T47D (cell line): Measurements from ENCODE around the gene KCNAB2.

ENCODE experiments used
- DNase-seq, 2 experiments: peaks; one replicate each; pipeline versions ENCODE4 v3.0.0 to v3.0.0-alpha.2; 2011 to 2012; ENCODE audit warnings: low read depth in 1 of 2, low spot score in 1 of 2
- JUND ChIP-seq: IDR thresholded peaks from 2 replicates; pipeline ENCODE4 v1.6.1; 2012; ENCODE audit warnings: low read depth
- in situ Hi-C: cut with HindIII; loops from 2 replicates; pipeline ENCODE4 v1.10.0; 2016; ENCODE audit warnings: low sequenced_read_pairs, low pct_unique_long_range_greater_than_20kb

KCNAB2 gene

GRCh38 chr1:6134741-6135510, 89.2 kb downstream of the KCNAB2 start:
- DNase-seq: no peak
- in situ Hi-C loops: no loop called here
- no peak for TF ChIP-seq JUND

DNA sequence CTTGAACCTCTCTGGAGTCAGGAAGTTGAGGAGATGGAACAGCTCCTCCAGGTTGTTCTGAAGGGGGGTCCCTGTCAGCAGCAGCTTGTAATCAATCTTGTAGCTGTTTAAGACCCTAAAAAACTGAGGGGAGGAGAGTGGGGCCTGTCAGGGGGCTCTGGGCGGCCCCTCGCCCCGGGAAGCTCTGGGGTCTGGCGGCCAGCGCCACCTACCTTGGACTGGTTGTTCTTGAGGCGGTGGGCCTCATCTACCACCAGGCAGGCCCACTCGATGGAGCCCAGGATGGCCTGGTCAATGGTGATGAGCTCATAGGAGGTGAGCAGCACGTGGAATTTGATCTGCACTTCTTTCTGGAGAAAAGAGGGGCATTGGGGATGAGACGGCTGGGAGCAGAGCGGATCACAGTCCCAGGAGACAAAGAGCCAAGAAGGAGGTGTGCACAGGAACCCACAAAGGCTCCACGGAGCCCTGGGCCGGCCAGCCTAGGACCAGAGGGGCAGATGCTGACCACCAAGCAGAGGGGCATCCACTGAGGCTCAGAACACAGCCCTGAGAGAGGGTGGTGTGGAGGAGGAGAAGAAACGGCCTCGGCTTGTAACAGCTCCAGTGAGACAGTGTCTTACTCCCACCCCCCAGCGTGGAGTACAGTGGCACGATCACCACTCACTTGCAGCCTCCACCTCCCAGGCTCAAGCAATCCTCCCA, 91.0 kb downstream of the KCNAB2 start:
- in situ Hi-C loops: no loop called here

DNA sequence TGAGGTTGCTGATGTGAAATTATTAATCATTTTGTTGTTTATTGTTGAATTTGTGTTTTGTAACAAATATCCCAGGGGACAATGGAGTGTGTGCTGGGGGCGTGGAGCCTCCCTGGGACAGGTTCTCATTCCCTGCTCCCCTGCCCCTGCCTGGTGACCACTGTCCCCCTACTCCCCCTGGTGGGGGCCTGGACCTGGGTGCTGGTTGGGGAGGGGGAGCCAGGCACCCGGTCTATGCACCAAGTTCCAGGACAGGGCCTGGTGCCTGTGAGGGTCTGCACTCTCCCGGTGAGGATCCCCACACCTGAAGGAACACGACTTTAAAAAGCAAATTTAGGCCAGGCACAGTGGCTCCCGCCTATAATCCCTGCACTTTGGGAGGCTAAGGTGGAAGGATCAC, 92.1 kb downstream of the KCNAB2 start:
- in situ Hi-C loops: no loop called here
- no peak for DNase-seq
- no peak for TF ChIP-seq JUND

More for the DNA sequence above, 91.0 kb downstream of the KCNAB2 start:
- no peak for TF ChIP-seq JUND
- DNase-seq: no peak

GRCh38 chr1:6140413-6140812, 94.7 kb downstream of the KCNAB2 start:
- no peak for DNase-seq
- in situ Hi-C loops: no loop called here
- TF ChIP-seq JUND: no peak

- in situ Hi-C loops: no loop called here
- TF ChIP-seq JUND: no peak
- DNase-seq: peak in 1 of 2 experiments; percentile 43
Measured at GRCh38 chr1:6141592-6141991, 95.9 kb downstream of the KCNAB2 start.

DNA sequence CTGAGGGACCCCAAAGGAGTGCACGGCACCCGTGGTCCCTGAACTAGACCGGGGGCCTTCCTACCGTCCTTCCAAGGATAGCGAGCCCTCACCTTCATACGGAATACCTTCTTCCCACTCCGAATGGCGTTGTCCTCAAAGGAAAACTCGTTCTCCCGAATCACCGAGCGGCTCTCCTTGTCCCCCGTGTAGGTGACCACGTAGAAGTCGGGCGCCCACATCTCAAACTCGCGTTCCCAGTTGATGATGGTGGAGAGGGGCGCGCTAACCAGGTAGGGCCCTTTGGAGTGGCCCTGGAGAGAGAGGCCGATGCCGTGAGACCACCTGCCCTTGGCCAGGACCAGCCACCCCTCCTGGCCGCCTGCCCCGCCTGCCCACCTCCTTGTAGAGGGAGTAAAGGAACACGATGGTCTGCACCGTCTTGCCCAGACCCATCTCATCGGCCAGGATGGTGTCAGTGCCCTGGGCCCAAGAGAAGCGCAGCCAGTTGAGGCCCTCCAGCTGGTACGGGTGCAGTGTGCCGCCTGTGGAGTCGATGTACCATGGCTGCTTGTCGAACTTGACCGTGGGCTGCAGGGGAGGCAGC, 96.4 kb downstream of the KCNAB2 start:
- TF ChIP-seq JUND: no peak
- DNase-seq: no peak
- in situ Hi-C loops: no loop called here

DNA sequence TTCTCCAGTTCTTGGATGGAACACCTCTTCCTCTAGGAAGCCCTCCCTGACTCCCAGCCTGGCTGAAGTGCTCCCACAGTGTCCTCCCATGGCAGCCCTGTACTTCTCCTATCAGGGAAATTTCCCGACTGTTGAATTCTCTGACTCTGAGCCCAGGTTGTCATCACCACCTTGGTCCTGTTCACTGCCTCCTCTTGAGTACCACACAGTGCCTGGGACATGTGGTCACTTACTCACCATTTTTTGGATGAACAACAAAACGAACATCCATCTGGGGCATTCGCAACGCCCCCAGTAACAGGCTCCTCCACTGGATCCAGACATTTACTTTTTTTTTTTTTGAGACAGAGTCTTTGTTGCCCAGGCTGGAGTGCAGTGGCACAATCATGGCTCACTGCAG, 97.0 kb downstream of the KCNAB2 start:
- in situ Hi-C loops: no loop called here
- no peak for TF ChIP-seq JUND
- no peak for DNase-seq

GRCh38 chr1:6143395-6143794, 97.7 kb downstream of the KCNAB2 start:
- no peak for TF ChIP-seq JUND
- no peak for DNase-seq
- in situ Hi-C loops: no loop called here

DNA sequence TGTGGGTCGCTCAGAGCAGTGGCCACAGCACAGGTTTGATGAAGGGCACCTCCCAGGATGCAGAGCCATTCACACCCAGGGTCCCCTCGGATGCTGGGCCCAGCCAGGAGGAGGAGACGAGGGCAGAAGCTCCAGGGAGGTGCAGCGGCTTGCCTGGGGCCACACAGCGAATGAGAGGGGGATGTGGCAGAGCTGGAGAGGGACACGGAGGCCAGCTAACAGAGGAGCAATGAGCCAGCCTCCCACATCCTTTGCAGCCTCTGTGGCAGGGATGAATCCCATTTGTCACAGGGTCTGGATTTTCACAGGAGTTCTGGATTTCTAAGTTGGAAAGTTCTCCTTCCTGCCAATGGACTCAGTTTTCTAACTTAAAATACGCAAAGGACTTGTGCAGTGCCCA, 98.5 kb downstream of the KCNAB2 start:
- no peak for TF ChIP-seq JUND
- in situ Hi-C loops: no loop called here
- no peak for DNase-seq

DNA sequence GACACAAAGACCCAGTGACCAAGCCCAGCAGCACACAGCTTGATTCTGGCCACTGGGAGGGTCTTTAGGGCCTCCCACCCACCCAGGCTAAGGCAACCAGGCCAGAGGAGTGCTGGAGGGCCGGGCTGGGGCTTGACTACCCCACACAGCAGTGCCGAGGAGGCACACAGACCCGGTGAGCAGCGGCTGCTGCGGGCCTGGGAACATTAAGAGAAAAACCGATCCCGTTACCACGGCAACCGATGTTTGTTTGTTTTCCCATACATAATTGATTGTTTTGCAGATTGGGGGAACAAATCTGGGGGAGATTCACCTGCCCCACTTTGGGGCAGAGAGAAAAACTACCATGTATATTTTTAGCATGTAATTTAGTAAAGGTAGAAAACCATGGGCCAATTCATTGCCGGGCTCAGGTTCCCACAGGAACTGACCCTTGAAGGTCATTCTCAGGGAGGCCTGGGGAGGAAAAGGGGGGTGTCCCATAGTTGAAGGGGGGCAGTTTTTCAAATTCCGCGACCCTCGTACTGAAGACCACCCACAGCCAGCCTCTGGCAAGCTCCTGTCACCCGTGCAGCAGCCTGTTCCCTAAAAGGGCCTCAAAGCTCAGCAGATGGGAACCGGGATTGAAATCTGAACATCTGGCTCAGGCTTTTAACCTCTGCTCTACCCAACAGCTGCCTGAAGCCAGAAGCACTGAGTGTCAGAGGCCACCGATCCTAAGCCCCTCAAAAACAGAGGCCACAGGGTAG, 99.1 kb downstream of the KCNAB2 start:
- in situ Hi-C loops: no loop called here
- no peak for TF ChIP-seq JUND

DNA sequence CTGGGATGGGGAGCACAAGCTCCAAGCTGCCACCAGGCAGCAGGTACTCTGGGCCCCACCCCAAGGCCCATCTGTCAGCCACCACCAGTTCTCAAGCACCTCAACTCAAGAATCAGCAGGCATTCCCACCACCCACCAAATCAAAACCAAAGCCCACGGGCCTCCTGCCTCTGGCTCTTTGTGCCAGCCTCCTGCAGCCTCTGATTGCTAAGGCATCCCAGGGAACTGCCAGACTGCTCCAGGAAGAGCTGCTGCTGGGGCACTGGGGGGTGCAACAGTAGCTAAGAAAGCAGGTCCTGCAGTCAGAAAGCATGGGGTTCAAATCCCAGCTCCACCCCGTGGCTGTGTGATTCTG, 99.7 kb downstream of the KCNAB2 start:
- no peak for TF ChIP-seq JUND
- in situ Hi-C loops: no loop called here
- DNase-seq: no peak

More for the DNA sequence above, 99.1 kb downstream of the KCNAB2 start:
- DNase-seq: no peak

- in situ Hi-C loops: no loop called here
- no peak for DNase-seq
- TF ChIP-seq JUND: no peak
Measured at GRCh38 chr1:6145864-6146410, 100.2 kb downstream of the KCNAB2 start.
